Erythroblast (primary cell): ENCODE results near the gene SMIM31.

Source experiments
- DNase-seq, 2 experiments: peaks; one replicate each; lab custom pipeline; 2025; lab: John Stamatoyannopoulos, UW
- GATA1 ChIP-seq: IDR thresholded peaks from 2 replicates; pipeline ENCODE4 v1.6.1; 2011; ENCODE audit warnings: low read depth, mild to moderate bottlenecking, control low read depth, low read length, moderate library complexity
- POLR2A ChIP-seq: IDR thresholded peaks from 2 replicates; pipeline ENCODE4 v1.6.1; 2011; ENCODE audit warnings: mild to moderate bottlenecking, low read length

The SMIM31 gene

GRCh38 chr4:164753873-164754488 lies at the start of gene SMIM31:
TSS of gene SMIM31 (plus strand) at chr4:164754131. CDS start at chr4:164770444, 16,313 bp downstream.
- DNase-seq: no peak
- TF ChIP-seq GATA1: no peak
- TF ChIP-seq POLR2A: no peak

DNA sequence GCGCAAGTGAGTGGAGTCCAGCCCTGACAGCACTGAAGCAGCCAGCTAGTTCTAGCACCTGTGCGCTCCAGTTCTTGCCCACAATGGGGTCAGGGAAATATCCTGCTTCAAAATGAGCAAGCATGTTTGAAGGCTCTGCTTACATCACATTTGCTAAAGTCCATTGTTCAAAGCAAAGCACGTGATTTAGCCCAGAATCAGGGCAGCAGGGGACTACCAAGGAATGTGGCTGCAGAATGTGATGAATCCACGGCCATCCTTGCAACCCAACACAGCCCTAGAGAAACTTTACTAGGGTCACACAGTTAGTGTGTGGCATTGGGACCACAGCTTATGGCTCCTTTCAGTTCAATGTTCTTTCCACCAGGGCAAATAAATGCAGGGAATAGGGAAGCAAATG lies 47.3 kb upstream of the SMIM31 start:
- no peak for DNase-seq
- no peak for TF ChIP-seq GATA1
- no peak for TF ChIP-seq POLR2A

GRCh38 chr4:164716901-164717300 lies 37.0 kb upstream of the SMIM31 start:
- TF ChIP-seq POLR2A (no peak), GATA1 (no peak)
- DNase-seq: peak; percentile 1 to 6

DNA sequence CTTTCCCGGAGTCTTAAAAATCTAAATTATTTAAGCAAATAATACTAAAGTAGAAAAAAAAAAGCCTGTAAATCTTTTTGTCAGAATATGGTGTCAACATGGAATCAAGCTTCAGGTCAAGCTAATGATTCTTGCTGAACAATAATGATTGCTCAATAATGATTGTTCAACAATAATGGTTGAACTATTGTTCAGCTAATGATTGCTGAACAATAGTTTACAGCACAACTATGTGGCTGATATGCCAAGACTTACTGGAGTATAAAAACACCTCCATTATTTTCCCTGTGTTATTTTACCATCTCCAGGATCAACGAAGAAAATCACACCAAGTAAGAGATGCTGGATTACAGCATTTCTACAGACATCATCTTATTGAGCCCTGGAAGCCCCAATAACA lies 35.1 kb upstream of the SMIM31 start:
- TF ChIP-seq POLR2A (no peak), GATA1 (no peak)
- no peak for DNase-seq

- TF ChIP-seq POLR2A: no peak
- TF ChIP-seq GATA1: no peak
- no peak for DNase-seq
These were observed 28.9 kb upstream of the SMIM31 start for GRCh38 chr4:164725066-164725465.

- TF ChIP-seq GATA1 (no peak), POLR2A (no peak)
- no peak for DNase-seq
These were observed 23.1 kb upstream of the SMIM31 start for GRCh38 chr4:164730705-164731393.

GRCh38 chr4:164731827-164732474 lies 22.0 kb upstream of the SMIM31 start:
- TF ChIP-seq POLR2A (no peak), GATA1 (no peak)
- peak; percentile 32 to 61 for DNase-seq

- no peak for DNase-seq
These were observed 19.4 kb upstream of the SMIM31 start for GRCh38 chr4:164734484-164734883.

DNA sequence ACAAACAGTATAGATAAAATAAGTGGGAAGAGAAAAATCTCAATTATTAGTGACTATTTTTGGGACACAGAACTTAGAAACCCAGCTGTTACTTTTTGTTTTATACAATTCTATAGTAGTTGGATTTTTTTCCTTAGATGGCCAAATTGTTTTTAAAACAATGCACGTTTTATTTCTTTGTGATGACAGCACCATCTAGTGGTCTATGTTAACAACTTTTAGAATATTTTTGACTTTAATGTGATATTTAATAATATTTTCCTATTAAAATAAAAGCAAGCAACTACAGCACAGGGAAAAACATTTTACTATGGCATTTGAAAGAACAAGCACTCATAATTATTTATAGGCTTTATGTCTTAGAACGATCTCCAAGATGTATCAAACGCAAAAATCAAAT lies 5.6 kb upstream of the SMIM31 start:
- DNase-seq: peak; percentile 1 to 13

More at GRCh38 chr4:164734484-164734883, 19.4 kb upstream of the SMIM31 start:
- TF ChIP-seq GATA1 (no peak), POLR2A (no peak)

DNA sequence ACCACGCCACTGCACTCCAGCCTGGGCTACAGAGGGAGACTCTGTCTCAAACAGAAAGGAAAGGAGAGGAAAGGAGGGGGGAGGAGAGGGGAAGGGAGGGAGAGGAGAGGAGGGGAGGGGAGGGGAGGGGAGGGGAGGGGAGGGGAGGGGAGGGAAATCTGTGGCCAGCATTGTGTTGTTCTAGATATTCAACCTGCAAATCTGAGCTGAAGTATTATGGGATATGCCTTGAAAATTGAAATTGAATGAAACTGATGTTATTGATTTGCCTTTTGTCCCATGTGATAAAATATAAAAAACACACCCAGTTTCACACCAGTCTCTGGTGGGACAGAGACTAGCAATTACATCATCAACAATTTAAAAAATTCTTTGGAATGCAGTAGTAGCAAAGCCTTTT lies 1.5 kb downstream of the SMIM31 start:
- TF ChIP-seq GATA1 (no peak), POLR2A (no peak)

More for the DNA sequence above, 5.6 kb upstream of the SMIM31 start:
- TF ChIP-seq GATA1: no peak

DNA sequence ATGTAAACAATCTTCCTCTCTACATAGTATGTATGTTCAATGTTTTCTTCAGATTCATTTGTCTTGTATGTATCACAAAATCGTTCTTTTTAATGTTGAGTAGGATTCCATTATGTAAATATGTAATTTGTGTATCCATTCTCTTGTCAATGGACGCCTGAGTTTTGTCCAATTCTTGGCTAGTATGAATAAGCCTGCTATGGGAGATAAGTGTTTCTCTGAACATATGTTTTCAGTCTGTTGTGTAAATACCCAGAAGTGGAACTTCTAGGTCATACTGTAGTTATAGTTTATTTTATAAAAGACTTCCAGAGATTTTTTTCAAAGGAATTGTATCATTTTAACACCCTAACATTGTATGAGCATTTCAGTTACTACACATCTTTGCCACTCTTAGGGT lies 2.8 kb downstream of the SMIM31 start:
- TF ChIP-seq POLR2A (no peak), GATA1 (no peak)
- DNase-seq: no peak

More for the DNA sequence above, 1.5 kb downstream of the SMIM31 start:
- DNase-seq: no peak

- no peak for DNase-seq
- TF ChIP-seq POLR2A (no peak), GATA1 (no peak)
These were observed 7.3 kb downstream of the SMIM31 start for GRCh38 chr4:164761241-164761640.

GRCh38 chr4:164761746-164762275 lies 7.9 kb downstream of the SMIM31 start:
- TF ChIP-seq POLR2A (no peak), GATA1 (no peak)
- DNase-seq: no peak

DNA sequence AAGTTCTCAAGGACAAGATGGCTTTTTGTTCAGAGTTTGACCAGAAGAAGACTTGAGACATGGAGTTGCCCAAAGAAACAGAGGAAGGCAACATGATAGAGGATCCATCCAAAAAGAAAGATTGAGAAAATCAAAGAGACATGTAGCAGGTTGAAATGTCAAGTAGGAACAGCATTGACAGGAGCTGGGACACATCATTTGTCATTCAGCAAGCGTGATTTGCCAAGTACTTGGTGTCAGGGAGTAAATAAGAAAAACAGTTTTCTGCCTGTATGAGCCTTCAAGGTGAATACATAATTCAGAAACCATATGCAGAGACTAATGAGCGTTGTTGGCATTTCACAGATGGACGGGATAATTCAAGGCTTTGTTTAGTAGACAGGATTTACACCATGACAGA lies 11.2 kb downstream of the SMIM31 start:
- no peak for TF ChIP-seq GATA1
- TF ChIP-seq POLR2A: no peak

DNA sequence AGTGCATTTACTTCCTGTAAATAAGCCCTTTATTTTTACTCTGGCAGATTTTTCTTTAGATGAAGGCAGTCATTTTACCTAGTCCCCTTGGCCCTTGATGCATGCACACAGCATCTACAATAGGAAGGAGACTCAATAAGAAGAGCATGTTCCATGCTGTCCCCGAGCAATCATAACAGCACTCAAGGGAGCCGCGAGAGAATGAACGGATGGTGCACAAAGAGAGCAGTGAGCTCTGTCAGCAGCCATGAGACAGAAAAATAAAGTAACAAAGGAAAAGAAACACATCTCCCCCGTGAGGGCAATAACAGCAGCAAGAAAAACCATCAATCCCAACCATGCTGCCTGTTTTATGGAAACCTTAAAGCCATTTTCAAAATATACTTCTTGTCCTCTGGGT lies 11.9 kb downstream of the SMIM31 start:
- DNase-seq: no peak
- no peak for TF ChIP-seq GATA1
- TF ChIP-seq POLR2A: no peak

More for the DNA sequence above, 11.2 kb downstream of the SMIM31 start:
- no peak for DNase-seq
